Measurements from ENCODE around the gene AKAP6. TPM values are rescaled to one million over a fixed set of nuclear protein-coding genes. Genes with fewer than 3 reads are reported as not detected.

AKAP6 gene
- total and polyA plus RNA-seq, 10 of the 15 experiments (the other 5 are each of a cell fraction or from before 2014, with no cell fraction given) = 0.35 to 5.9 (median 2.2) TPM

DNA sequence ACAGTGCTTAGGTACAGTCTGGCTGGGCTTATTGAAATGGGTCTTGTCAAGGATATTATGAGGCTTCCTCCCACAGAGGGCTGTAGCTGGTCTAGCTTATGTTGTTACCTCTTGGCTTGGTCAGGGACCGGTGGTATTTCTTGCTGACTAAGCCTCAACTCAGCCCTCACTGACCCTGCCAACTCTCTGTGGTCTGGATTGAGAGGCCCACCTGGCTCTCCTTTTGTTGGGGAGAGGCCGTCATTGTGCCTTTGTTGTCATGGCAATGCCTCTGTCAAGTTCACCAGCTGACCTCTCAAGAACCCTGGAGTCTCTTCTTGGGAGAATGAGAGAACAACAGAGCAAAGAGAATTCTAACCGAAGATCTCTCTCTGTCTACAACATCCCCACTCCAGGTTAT, 364.0 kb downstream of the AKAP6 start:
- H3K4me3 ChIP-seq = no peak overlapping the region
- TF ChIP-seq CBFB (IDR thresholded peaks at IDR 0.05; ENCODE audit: low read depth) (no peak), RUNX3 (IDR thresholded peaks at IDR 0.05; ENCODE audit: low read length) (peak; percentile 48; the same call in 1 of the 2 replicates)
- no peaks in the 10 kb centered on the region for H3K4me1 ChIP-seq (ENCODE audit: control insufficient read depth, insufficient read depth, low read length)
- ATAC-seq (peak; percentile 74), DNase-seq (ENCODE audit: low read depth, low spot score) (no peak), FAIRE-seq (no peak)
- ChIA-PET SMC1A (ENCODE audit: uncharacterized antibody, unreplicated experiment) (no interaction called here), CTCF (interaction anchor here (0.6 kb wide), 1 partner anchor 699 kb away, joined by 3 read pairs; no protein-coding TSS in a partner anchor), RAD21 (ENCODE audit: unreplicated experiment) (no interaction called here), POLR2A (no interaction called here)
- no peak overlapping the region for H2AFZ ChIP-seq (ENCODE audit: control insufficient read depth, low read depth, low read length)
- 36% methylated on average over 3 of the region's 3 CpGs for WGBS (ENCODE audit: insufficient coverage, insufficient replicate concordance, low lambda C conversion rate, missing lambda C conversion rate)
- H3K9me3 ChIP-seq (replicated peaks; ENCODE audit: control insufficient read depth, insufficient read depth, low read length) = no peaks in the 10 kb centered on the region
- no peak overlapping the region for H3K27ac ChIP-seq (ENCODE audit: control insufficient read depth, insufficient read depth)
- H3K36me3 ChIP-seq (ENCODE audit: control insufficient read depth in 2 of 2, insufficient read depth in 2 of 2, low read length in 1 of 2) = no peaks in the 10 kb centered on the region
- intact Hi-C loops (cut with micrococcal nuclease; ENCODE audit: unreplicated experiment) = no loop called here
- no peaks in the 10 kb centered on the region for H3K27me3 ChIP-seq (replicated peaks in 1 of 2; ENCODE audit: control insufficient read depth in 2 of 2, insufficient read depth in 2 of 2, low read length in 1 of 2)
- H4K20me1 ChIP-seq (ENCODE audit: control insufficient read depth, insufficient read depth) = no peaks in the 10 kb centered on the region
- no TSS peak for BruUV-seq (replicated peaks)
- H3K4me2 ChIP-seq (ENCODE audit: control insufficient read depth, insufficient read depth) = no peak overlapping the region
- H3K9ac ChIP-seq (ENCODE audit: control insufficient read depth, insufficient read depth, low read length) = no peak overlapping the region
- in situ Hi-C loops (cut with MboI) = no loop called here
- no peaks in the 10 kb centered on the region for H3K79me2 ChIP-seq (ENCODE audit: control insufficient read depth, insufficient read depth, low read length)

DNA sequence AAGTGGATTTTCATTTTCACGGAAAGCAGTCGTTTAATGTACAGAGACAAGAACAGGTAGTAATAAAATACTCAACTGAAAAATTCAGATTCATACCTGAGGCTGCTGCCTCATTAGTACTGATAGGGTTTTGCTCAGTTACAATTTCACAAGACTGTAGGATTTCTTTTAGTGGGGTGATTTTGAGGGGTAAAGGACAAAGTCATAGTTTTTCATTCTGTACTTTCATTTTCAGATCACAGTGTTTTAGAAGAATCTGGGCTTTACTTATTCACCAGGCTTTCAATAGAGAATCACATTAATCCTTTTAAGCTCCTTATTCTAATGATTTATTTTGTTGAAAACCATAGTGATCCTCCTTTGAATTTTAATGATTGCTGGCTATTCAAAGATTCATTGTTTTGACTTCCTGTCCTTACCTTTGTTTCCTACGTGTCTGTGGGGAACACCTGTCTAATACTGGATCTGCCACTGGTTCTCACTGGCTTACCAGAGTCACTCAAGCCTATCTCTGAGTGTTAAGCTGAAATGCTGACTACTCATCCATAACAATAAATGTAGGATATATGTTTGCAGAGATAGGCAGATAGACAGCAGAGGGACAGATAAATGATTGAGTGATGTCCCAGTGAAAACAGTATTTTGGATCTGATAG, 365.8 kb downstream of the AKAP6 start:
- 67% methylated on average over 3 of the region's 3 CpGs for WGBS (ENCODE audit: insufficient coverage, insufficient replicate concordance, low lambda C conversion rate, missing lambda C conversion rate)
- ChIA-PET POLR2A (no interaction called here), SMC1A (ENCODE audit: uncharacterized antibody, unreplicated experiment) (interaction anchor here (0.5 kb wide), 1 partner anchor 66 kb away, joined by 3 read pairs; no protein-coding TSS in a partner anchor), RAD21 (ENCODE audit: unreplicated experiment) (no interaction called here), CTCF (no interaction called here)
- H3K9me3 ChIP-seq (replicated peaks; ENCODE audit: control insufficient read depth, insufficient read depth, low read length) = no peaks in the 10 kb centered on the region
- no peak overlapping the region for H3K4me2 ChIP-seq (ENCODE audit: control insufficient read depth, insufficient read depth)
- no peak for FAIRE-seq
- intact Hi-C loops (cut with micrococcal nuclease; ENCODE audit: unreplicated experiment) = no loop called here
- no peak overlapping the region for H2AFZ ChIP-seq (ENCODE audit: control insufficient read depth, low read depth, low read length)
- no peak for TF ChIP-seq CHD4 (IDR thresholded peaks at IDR 0.05)
- TF ChIP-seq TBL1XR1 (IDR thresholded peaks at IDR 0.05; ENCODE audit: low read depth, low read length) = no peak
- no peak for TF ChIP-seq DPF2 (IDR thresholded peaks at IDR 0.05)
- no peak for TF ChIP-seq BRCA1 (IDR thresholded peaks at IDR 0.05; ENCODE audit: low read depth, low read length)
- no peak for TF ChIP-seq CBFB (IDR thresholded peaks at IDR 0.05; ENCODE audit: low read depth)
- TF ChIP-seq MTA2 (IDR thresholded peaks at IDR 0.05; ENCODE audit: low read depth) = no peak
- TF ChIP-seq ZNF24 (IDR thresholded peaks at IDR 0.05) = no peak
- H4K20me1 ChIP-seq (ENCODE audit: control insufficient read depth, insufficient read depth) = no peaks in the 10 kb centered on the region
- peak; percentile 34; the same call in 2 of the 3 replicates for ATAC-seq
- in situ Hi-C loops (cut with MboI) = no loop called here
- no peak for DNase-seq (ENCODE audit: low read depth, low spot score)
- no TSS peak for BruUV-seq (replicated peaks)
- H3K4me3 ChIP-seq = no peak overlapping the region
- H3K9ac ChIP-seq (ENCODE audit: control insufficient read depth, insufficient read depth, low read length) = no peak overlapping the region
- H3K27me3 ChIP-seq (replicated peaks in 1 of 2; ENCODE audit: control insufficient read depth in 2 of 2, insufficient read depth in 2 of 2, low read length in 1 of 2) = no peaks in the 10 kb centered on the region
- no peaks in the 10 kb centered on the region for H3K79me2 ChIP-seq (ENCODE audit: control insufficient read depth, insufficient read depth, low read length)
- no peaks in the 10 kb centered on the region for H3K36me3 ChIP-seq (ENCODE audit: control insufficient read depth in 2 of 2, insufficient read depth in 2 of 2, low read length in 1 of 2)
- H3K27ac ChIP-seq (ENCODE audit: control insufficient read depth, insufficient read depth) = no peak overlapping the region
- no peaks in the 10 kb centered on the region for H3K4me1 ChIP-seq (ENCODE audit: control insufficient read depth, insufficient read depth, low read length)
